T-helper 9 cell (primary cell): ENCODE results near the gene RAB8B.
A peak's percentile ranks its signal among the peaks of the same experiment; 100 is the strongest.

Experiments used
- DNase-seq: peaks from one replicate; pipeline ENCODE4 v3.0.0-alpha.2; 2020

RAB8B gene

DNA sequence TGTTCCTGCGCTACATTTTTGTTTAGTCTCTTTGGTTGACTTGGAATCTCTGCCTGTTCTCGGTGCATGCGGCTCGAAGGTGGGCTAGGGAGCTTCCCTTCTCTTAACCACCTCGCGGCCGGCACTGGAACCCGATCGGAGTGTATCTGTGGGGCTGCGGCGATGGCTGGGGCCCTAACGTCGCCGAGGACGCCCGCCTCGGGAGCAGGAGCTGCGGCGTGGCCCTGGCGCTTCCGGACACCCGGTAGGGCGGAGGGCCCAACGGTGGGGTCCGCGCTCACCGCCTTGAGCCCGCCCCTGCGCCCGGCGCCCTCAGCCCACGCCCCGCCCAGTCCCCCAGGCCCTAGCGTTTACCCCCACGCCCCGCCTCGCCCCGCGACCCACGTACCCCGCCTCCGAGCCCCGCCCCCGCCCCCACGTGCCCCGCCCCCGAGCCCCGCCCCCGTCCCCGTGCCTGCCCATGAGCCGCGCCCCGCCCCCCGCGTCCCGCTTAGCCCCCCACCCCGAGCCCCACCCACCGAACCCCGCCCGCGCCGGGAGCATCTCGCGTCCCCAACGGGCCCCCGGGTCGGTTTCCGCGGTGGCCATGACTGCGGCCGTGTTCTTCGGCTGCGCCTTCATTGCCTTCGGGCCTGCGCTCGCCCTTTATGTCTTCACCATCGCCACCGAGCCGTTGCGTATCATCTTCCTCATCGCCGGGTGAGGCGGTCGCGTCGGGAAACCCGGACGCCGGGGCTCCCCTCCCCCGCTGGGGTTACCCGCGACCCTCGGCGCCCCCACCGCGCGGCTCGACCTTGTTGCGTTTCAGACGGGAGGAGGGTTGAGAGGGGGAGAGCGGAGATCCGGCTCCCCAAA is 87.9 kb downstream of the RAB8B start, which contains the start of gene APH1B:
TSS of gene APH1B (plus strand) at position 568 of the 855 bp plus-strand sequence. CDS start at position 587, 19 bp downstream.
- peak; percentile 80 for DNase-seq

DNA sequence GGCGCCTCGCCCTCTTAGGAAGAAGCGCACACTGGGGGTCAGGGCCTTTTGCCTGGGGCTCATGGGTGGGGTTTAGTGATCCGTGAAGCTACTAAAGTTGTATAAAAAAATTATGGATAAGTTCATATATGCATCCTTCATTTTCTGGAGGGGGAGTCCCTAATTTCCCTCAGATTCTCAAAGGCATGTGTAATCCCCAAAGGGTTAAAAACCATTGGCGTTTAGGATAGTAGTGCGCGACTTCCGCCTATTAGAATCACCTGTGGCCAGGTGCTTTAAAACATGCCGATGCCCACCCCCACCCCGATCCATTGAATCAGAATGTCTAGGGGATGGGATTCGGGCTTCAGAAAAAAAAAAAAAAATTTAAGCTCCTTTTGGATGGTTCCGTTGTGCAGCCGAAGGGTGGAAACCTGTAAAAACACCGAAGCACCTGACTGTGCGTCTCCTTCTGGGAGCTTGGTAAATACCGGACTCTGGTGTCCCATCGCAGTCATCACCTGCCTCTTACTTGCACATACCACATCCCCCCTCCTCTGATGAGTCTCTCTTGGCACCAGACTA is 88.6 kb downstream of the RAB8B start:
- DNase-seq, result no peak

DNA sequence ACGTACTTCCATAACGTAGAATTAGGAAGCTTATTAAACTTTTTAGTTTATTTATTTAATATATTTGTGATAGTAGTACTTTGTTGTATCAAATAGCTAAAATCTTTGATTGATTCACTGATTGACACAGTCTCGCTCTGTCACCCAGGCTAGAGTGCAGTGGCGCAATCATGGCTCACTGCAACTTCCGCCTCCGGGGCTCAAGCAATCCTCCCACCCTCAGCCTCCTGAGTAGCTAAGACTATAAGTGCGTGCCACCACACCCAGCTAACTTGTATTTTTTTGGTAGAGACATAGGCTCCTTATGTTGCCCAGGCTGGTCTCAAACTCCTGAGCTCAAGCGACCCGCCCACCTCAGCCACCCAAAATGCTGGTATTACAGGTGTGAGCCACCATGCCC is 93.7 kb downstream of the RAB8B start:
- no peak for DNase-seq

DNA sequence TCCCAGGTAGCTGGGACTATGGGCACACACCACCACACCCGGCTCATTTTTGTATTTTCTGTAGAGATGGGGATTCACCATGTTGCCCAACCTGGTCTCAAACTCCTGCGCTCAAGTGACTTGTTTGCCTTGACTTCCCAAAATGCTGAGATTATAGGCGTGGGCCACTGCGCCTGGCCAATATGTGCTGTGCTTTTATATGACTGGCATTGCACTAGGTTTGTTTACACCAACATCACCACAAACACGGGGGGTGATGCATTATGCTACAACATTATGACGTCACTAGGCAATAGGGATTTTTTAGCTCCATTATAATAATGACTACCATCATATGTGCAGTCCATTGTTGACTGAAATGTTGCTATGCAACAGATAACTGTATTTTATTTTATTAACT is 94.9 kb downstream of the RAB8B start:
- no peak for DNase-seq

DNA sequence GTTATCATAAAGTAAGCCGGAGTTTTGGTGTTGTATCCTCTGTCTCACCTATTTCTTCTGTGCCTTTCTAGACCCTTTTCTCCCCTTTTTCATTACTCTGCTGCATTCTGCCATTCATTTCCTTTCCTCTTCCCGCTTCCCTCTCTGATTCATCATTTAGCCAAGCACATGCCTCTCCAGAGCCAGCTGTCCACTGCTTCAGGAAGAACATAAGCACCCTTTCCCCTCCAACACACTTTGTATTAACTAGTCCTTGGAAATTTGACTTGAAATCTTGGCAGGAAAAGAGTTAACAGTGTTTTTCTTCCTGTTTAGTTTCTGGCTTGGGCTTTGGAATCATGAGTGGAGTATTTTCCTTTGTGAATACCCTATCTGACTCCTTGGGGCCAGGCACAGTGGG is 97.7 kb downstream of the RAB8B start:
- no peak for DNase-seq

DNA sequence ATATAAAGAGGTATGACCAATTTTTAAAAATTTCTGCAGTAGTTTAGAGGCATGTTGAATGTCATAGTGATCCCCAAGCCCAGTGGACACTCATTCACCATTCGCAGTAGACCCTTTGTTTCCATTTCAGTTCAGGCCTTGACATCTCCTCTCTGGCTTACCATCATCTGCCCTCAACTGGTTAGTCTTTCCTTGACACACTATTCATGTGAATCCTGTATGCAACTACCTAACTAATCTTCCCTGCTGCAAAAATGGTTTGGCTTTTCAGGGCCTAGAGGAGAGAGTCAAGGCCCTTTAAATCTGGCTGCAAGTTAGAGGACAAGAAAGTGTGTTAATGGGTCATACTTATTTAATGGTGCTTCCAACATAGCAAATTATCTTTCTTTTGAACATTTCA is 98.9 kb downstream of the RAB8B start:
- DNase-seq, result no peak

DNA sequence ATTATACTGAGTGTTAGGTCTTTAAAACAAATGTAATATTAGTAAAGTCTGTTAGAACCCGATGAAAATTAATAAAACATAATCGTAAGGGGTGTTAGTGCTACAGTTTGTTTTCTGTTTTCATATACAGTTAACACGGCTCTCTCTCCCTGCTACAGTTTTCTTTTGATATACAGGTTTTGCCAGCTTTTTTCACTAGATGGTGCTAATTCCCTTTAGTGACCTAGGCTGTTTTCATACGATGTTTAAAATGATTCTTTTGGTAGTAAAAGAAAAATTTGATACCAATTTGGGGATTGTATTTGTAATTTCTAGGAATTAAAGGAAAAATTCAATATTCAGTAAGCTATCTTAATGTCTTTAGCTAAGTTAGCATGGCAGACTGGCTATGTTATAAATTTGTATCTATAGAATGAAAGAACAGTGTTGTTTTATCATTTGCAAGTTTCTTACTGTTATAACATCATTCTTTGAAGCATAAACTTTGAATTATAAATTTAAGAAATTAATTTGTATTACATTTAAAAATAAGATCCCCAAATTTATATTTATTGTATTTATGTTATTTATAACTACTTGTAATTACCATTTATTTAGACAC is 99.5 kb downstream of the RAB8B start:
- no peak for DNase-seq

DNA sequence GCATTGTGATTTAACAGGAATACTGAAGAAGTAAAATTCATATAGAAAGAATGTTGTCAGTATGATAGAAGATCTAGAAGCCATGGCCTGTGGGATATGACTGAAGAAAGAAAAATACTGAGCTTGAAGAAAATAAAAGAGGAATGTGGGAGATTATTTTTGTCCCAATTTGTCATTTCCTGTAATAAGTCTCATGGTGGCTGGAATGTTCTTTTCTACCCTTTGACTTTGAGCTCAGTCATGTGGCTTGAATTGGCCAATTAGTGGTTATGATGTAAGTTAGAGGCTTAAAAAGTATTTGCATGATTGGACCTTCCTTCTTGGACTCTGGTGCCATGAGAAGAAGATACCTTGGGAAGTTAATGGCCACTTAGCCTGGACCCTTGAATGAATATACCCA is 102.1 kb downstream of the RAB8B start:
- no peak for DNase-seq

DNA sequence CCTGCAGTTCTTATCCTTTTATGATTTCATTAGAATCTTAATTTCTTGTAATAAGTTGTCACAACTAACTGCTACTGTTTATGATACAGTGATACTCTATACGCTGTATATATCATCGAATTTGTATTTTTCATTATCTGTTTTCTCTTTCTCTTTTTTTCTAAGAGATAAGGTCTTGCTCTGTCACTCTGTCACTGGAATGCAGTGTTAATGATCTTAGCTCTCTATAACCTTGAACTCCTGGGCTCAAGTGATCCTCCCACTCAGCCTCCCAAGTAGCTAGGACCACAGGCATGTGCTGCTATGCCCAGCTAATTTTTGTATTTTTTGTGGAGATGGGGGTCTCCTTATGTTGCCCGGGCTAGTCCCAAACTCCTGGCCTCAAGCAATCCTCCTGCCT is 102.8 kb downstream of the RAB8B start:
- DNase-seq, result no peak

DNA sequence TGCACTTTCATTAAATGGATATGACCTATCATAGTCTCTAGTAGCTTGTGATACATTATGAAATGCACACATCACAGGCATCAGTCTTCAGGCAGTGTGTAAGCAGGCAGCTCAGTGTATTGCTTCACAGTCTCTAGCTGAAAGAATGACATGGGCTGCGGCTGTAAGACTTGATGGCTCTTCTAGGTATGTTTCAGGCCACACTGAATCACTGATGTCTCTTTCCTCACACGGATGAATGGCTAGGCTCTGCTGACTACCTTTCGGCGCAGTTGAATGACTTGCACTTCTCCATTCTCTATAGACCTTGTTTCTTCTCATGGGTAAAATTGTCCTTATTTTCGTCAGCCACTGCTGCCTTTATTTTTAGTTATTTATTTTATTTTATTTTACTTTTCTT is 103.4 kb downstream of the RAB8B start:
- no peak for DNase-seq

DNA sequence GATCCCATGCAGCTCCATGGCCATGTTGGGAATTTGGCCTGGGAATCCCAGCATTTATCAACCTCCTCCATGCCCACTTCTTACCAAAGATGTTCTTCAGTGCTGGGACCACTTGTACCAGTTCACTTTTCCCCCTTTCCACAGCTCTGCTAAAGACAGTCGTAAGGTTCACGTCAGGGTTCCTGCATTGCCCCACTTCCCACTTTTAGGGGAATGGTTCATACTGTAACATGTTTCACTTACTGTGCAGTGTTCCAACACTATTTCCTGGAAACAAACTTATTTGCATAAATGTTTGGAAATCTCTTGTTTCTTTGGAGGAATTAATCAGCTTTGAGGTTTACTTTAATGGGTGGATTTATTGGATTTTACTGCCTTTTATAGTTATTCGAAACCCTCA is 105.0 kb downstream of the RAB8B start:
- DNase-seq, result no peak

DNA sequence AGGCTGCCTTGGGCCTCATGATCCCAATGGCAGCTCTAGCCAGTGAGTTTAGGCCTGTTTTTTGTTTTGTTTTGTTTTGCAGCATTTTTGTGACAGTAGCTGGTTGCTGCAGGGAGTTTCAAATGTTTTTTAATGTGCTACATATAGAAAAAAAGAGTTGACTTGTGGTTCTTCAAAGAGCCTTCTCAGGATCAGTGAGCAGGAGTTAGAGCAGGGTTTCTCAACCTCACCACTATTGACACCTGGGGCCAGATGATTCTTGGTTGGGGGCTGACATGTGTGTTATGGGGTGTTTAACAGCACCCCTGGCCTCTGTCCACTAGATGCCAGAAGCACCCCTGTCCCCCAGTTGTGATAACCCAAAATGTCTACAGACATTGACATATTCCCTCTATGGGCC is 105.9 kb downstream of the RAB8B start:
- DNase-seq, result no peak

DNA sequence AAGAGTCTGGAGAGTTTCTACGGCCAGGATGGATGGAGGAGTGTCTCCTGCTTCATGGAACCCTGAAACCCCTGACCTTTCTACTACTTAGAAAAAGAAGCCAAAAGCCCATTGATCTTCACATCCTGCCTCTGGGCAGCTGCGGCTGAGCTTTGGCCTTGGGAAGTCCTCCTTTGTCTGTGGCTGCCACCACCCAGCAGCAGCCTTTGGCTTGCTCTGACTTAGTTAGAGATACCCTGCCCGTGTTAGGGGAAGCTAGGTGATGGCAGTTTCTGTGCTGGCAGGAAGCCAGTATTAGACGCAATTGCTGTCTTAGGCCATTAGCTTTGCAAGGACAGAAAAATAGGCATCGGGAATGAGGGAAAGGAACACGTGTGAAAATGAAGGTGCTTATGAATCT is 106.8 kb downstream of the RAB8B start:
- no peak for DNase-seq

DNA sequence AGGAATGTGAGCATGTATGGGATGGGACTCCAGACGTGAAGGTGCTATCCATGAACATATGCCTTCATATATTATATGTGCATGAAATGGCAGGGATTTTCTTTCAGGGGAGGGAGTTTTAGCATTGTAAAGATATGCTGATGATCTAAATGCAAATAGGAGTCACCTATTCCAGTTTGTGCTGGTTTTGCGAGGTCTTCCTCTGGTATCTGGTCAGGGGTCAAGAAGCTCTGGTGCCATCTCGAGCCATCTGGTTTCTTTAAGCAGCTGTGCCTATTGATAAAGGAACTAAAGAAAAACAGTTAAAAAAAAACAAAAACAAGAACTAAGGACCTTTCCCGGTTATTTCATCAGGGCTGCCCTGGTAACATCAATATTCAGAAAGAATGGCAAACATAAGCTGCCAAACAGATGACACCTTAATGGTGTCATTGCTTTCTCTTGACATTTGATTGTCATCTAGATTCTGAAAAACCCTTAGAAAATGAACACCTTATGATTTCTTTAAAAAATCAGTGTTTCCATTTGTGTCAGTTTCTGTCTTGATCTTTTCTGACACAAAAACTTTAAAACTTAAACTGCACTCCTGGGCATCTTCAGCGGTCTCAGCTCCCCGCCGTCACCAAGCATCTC is 110.7 kb downstream of the RAB8B start:
- no peak for DNase-seq

DNA sequence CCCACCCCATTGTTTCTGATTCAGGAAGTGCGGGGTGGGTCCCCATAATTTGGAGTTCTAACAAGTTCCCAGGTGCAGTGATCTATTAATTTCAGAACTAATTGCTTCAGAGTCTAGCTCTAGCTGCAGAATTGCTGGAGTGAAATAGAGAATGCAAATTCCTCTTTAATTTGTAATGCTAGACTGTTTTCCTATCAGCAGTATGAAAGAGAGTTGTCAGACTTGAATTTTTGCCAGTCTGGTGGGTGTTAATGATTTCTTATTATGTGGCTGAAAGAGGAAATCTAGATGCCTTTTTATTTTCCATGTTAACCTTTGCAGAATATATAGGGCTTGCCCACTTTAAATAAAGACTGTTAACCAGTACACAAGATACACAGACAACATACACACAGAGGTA is 111.7 kb downstream of the RAB8B start:
- no peak for DNase-seq

DNA sequence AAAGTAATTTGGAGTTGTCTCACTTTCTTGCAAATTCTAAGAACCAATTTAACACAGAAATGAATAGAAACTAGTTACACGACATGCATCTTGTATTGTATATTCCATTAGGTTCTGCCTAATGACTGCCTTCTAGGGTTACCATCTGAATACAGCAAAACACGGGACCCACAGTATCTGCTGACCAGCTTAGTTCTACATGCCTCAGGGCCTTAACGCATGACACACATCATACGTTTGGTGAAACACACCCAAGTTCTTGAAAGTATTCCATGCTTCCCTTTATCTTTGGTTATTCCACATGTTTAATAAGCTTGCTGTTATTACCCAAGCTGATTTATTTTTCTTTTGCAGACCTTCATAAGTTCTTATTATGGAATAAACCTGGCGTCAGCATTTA is 115.9 kb downstream of the RAB8B start:
- no peak for DNase-seq

DNA sequence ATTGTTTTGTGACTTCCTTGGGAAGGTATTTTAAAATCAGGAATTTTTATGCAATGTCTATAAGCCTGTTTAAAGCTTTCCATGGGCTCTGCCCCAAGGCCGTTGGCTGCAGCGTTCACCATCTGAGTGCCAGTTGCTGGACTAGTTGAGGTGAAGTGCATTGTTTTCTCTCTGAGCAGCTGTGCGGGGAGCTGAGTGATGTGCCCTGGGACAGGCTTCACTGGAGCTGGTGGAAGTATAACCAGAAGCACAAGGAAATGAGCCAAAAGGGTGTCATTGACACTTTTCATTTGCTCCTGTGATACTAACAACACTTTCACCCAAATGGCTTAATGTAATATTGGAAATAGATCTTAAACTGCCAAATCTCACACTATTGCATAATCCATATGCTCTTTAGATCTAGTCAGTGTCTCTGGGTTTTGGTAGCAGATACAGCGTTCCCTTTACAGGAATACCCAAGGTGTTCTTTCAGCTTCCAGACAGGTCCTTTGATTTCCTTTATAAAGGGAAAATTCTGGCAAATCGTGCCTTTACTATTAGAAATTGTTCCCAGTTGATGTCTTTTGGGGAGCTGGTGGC is 117.2 kb downstream of the RAB8B start:
- no peak for DNase-seq

DNA sequence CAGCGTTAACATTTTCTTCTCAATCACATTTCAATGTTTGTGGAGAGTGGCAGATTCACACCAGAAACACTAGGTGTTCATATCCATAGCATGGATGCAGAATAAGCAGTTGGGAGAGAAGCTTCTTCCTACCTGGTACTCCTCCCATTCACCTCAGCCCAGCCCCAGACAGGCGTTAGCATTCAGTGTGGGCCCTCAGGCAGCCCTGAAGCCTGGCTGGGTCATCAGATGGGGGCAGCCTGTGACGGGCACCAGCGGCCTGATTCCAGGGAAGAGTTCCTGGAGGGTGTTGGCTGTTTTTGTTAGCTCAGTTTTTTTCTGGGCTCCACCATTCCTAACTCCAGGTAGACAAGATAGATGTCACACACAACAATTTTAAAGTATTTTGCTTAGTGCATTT is 119.1 kb downstream of the RAB8B start:
- DNase-seq, result no peak

DNA sequence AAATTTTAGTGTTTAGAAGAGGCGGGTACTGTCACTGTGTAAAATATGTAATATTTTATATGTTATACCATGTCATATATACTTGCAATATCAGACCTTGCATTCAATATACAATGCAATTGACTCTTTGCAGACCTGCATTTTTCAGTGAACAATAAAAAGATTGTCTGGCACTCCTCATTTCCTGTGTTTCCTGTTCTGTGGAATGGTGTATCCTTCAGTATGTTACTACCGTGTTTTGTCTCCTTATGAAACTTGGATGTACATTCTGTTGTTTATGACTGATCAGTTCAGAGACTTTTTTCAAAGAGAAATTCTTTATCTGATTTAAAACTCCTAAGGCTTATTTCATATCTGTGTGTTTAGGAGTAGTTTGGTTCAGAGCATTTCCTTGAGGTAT is 119.5 kb downstream of the RAB8B start:
- DNase-seq, result no peak

DNA sequence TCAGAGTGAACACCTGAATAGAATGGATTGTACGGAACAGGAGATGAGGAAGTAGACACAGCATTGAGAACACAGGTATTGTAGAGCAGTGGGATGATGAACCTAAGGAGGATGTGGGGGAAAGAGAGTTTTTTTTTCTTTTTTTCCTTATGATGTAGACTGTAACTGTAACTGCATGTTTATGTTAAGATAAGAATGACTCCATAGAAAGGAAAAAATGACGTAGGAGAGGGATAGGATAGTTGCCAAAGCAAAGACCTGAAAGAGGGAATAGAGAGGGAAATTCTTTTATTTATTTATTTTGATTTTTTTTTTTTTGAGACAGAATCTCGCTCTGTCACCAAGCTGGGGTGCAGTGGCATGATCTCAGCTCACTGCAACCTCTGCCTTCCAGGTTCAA is 121.2 kb downstream of the RAB8B start:
- no peak for DNase-seq

DNA sequence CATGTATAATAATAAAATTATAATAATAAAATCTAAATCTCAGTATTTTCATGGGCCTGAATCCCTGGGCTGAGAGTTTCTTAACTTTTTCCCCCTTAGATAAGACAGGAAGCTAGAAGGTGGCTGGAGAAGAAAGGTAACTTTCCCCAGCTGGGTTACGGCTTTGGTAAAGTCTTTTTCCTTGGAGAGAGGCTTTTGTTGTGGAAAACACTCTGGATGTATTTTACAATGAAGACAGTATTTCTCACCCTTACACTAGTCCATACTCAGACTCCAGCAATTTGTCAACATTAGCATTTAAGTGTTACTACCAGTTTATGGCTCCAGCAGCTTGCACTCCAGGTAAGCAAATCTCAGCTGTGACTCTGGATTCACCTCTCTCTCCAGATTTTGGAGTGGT is 122.9 kb downstream of the RAB8B start:
- no peak for DNase-seq

DNA sequence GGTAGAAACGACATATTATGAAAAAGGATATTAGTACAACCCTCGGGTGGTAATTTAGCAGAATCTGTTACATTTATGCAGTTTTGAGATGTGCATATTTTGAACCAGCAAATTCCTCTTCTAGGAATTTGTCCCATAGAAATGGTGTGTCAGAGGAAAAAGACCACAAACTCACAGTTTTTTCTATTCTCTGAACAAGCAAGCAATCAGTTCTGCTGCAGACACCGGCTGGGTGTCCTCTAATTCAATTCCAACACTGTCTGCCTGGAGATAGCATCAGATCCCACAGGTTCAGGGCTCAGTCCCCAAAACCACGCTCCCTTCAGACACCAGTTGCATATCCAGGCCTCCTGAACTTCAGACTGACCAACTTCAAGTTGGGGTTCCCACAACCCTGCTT is 124.4 kb downstream of the RAB8B start:
- no peak for DNase-seq

DNA sequence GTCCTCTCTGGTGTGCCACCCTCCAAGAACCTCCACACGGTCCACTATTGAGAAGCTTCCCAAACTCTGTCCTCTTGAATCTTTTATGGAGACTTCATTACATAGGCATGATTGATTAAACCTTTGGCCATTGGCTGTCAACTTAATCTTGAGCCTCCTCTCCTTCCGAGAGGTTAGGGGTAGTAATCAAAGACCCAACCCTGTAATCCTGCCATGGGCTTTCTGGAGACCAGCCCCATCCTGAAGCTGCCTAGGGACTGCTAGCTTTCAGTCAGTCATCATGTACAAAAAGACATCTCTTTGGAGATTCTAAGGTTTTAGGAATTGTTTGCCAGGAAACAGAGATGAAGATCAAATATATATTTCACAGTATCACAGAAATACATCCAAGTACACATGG is 125.0 kb downstream of the RAB8B start:
- no peak for DNase-seq
